NT2/D1 (cell line): ENCODE data around the gene PXYLP1.

ENCODE experiments used
- SUZ12 ChIP-seq: IDR thresholded peaks from 2 replicates; pipeline ENCODE4 v1.6.1; 2011; ENCODE audit not compliant: insufficient read length, insufficient read depth; ENCODE audit errors: extremely low read depth
- YY1 ChIP-seq: IDR thresholded peaks from 2 replicates; pipeline ENCODE4 v1.6.1; 2011; ENCODE audit not compliant: insufficient read length, insufficient read depth
- ZNF274 ChIP-seq: IDR thresholded peaks from 2 replicates; pipeline ENCODE4 v1.6.1; 2011; ENCODE audit warnings: mild to moderate bottlenecking, low read depth, low read length

DNA sequence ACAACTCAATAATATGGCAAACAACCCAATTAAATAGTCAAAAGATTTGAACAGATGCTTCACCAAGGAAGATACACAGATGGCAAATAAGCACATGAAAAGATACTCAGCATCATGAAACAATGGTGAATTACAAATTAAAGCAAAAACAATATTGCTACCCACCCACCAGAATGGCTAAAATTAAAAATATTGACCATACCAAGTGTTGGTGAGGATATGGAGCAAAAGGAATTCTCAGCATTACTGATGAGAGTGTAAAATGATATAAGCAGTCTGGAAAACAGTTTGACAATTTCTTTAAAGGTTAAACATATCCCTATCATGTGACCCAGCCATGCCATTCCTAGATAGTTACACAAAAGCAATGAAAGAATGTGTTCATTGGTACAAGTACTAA lies 5.7 kb upstream of the PXYLP1 start:
- TF ChIP-seq ZNF274 = no peak
- no peak for TF ChIP-seq YY1
- no peak for TF ChIP-seq SUZ12
